ENCODE measurements around the gene SPRR4.
"Not testable (repeated sequence)": the region's sequence is repeated elsewhere in the genome, so short reads cannot be mapped to it uniquely, and the experiment has no call there.

SPRR4 gene

GRCh38 chr1:152965853-152966252 is 4.6 kb upstream of the SPRR4 start:
- DNase-seq (ENCODE audit: low read depth) = no peak

- no peak for DNase-seq (ENCODE audit: low read depth)
Observed at GRCh38 chr1:152967201-152967600, 3.2 kb upstream of the SPRR4 start.

GRCh38 chr1:152968248-152968647 is 2.2 kb upstream of the SPRR4 start:
- no peak for DNase-seq (ENCODE audit: low read depth)

- no peak for DNase-seq (ENCODE audit: low read depth)
Observed at GRCh38 chr1:152969036-152969435, 1.4 kb upstream of the SPRR4 start.

- no peak for DNase-seq (ENCODE audit: low read depth)
Observed at GRCh38 chr1:152972196-152972886, 1.9 kb downstream of the SPRR4 start.

- DNase-seq (ENCODE audit: low read depth) = no peak
Observed at GRCh38 chr1:152976688-152977087, 6.2 kb downstream of the SPRR4 start.

- DNase-seq (ENCODE audit: low read depth) = no peak
Observed at GRCh38 chr1:152977614-152978013, 7.2 kb downstream of the SPRR4 start.

GRCh38 chr1:152980676-152981075 is 10.2 kb downstream of the SPRR4 start:
- no peak for DNase-seq (ENCODE audit: low read depth)

GRCh38 chr1:152981146-152981871 is 10.9 kb downstream of the SPRR4 start:
- no peak for DNase-seq (ENCODE audit: low read depth)

GRCh38 chr1:152982076-152982475 is 11.6 kb downstream of the SPRR4 start:
- DNase-seq (ENCODE audit: low read depth) = no peak

- DNase-seq (ENCODE audit: low read depth) = no peak
Observed at GRCh38 chr1:152983234-152983633, 12.8 kb downstream of the SPRR4 start.

- DNase-seq (ENCODE audit: low read depth) = no peak
Observed at GRCh38 chr1:152983743-152984142, 13.3 kb downstream of the SPRR4 start, which contains the start of gene SPRR1A. Gene SPRR1A, plus strand, starts transcription at chr1:152984081. Its CDS starts 1,150 bp downstream, at chr1:152985231.

- no peak for DNase-seq (ENCODE audit: low read depth)
Observed at GRCh38 chr1:152986578-152986977, 16.1 kb downstream of the SPRR4 start.

GRCh38 chr1:152993186-152993585 is 22.7 kb downstream of the SPRR4 start:
- no peak for DNase-seq (ENCODE audit: low read depth)

GRCh38 chr1:152995842-152996241 is 25.4 kb downstream of the SPRR4 start:
- DNase-seq (ENCODE audit: low read depth) = no peak

GRCh38 chr1:152996633-152997400 is 26.4 kb downstream of the SPRR4 start:
- DNase-seq (ENCODE audit: low read depth) = no peak

- DNase-seq (ENCODE audit: low read depth) = no peak
Observed at GRCh38 chr1:152997901-152998300, 27.5 kb downstream of the SPRR4 start.

GRCh38 chr1:152998476-152998875 is 28.0 kb downstream of the SPRR4 start:
- no peak for DNase-seq (ENCODE audit: low read depth)

GRCh38 chr1:152999818-153000217 is 29.4 kb downstream of the SPRR4 start:
- no peak for DNase-seq (ENCODE audit: low read depth)

- no peak for DNase-seq (ENCODE audit: low read depth)
Observed at GRCh38 chr1:153000294-153000693, 29.8 kb downstream of the SPRR4 start.

GRCh38 chr1:153001382-153001781 is 30.9 kb downstream of the SPRR4 start, which contains the start of gene SPRR3:
Gene SPRR3, plus strand, starts transcription at chr1:153001749. Its CDS starts 1,272 bp downstream, at chr1:153003021.
- no peak for DNase-seq (ENCODE audit: low read depth)

GRCh38 chr1:153011235-153011758 is 40.8 kb downstream of the SPRR4 start:
- DNase-seq (ENCODE audit: low read depth) = not testable (repeated sequence)
